Neural cell (in vitro differentiated cells): ENCODE measurements around the gene POU3F2. TPM values are rescaled to one million over a fixed set of nuclear protein-coding genes. Genes with fewer than 3 reads are reported as not detected.

Experiments used
- H2AFZ ChIP-seq: fragments of 200-600, 300-800 bp; sonication (generic), shearing (Covaris generic); 2 replicates; pipeline ENCODE4 v1.6.0; 2014; ENCODE audit warnings: low read depth, mild to moderate bottlenecking, antibody characterized with exemption, low read length, moderate library complexity
- H3F3A ChIP-seq: fragments of 200-600 bp; shearing (Covaris generic); 2 replicates; pipeline ENCODE4 v1.6.1; 2016; ENCODE audit warnings: mild to moderate bottlenecking, moderate library complexity, mixed read lengths, antibody characterized with exemption, low read length; ENCODE audit not compliant: insufficient read depth, poor library complexity, severe bottlenecking
- H3K27ac ChIP-seq: fragments of 200-600, 300-800 bp; sonication (generic), shearing (Covaris generic); 2 replicates; pipeline ENCODE4 v1.5.1; 2014; ENCODE audit warnings: mild to moderate bottlenecking, low read length, moderate library complexity
- H3K27me3 ChIP-seq: fragments of 300-800, 200-600 bp; sonication (generic), shearing (Covaris generic); 2 replicates; pipeline ENCODE4 v1.6.0; 2014; ENCODE audit warnings: mild to moderate bottlenecking, low read depth, low read length, moderate library complexity; ENCODE audit not compliant: insufficient read depth
- H3K36me3 ChIP-seq: fragments of 300-800, 200-600 bp; sonication (generic), shearing (Covaris generic); 2 replicates; pipeline ENCODE4 v1.5.1; 2014; ENCODE audit warnings: mild to moderate bottlenecking, antibody characterized with exemption, low read length, moderate library complexity; ENCODE audit not compliant: insufficient read depth
- H3K4me2 ChIP-seq: fragments of 300-800, 200-600 bp; sonication (generic), shearing (Covaris generic); 2 replicates; pipeline ENCODE4 v1.6.0; 2014; ENCODE audit warnings: mild to moderate bottlenecking, low read length
- H3K4me3 ChIP-seq: fragments of 300-800, 200-600 bp; sonication (generic), shearing (Covaris generic); 2 replicates; pipeline ENCODE4 v1.5.1; 2014; ENCODE audit warnings: mild to moderate bottlenecking, low read length, moderate library complexity
- H3K79me2 ChIP-seq: fragments of 200-600 bp; shearing (Covaris generic); replicated peaks from 2 replicates; pipeline ENCODE4 v1.6.0; 2014; ENCODE audit warnings: mild to moderate bottlenecking, low read length, moderate library complexity; ENCODE audit not compliant: insufficient read depth
- H3K9ac ChIP-seq: fragments of 300-800, 200-600 bp; sonication (generic), shearing (Covaris generic); 2 replicates; pipeline ENCODE4 v1.6.1; 2016; ENCODE audit warnings: mild to moderate bottlenecking, low read length, mixed read lengths
- H3K9me2 ChIP-seq: fragments of 200-600 bp; shearing (Covaris generic); 2 replicates; pipeline ENCODE4 v1.6.1; 2016; ENCODE audit warnings: mild to moderate bottlenecking, low read length, mixed read lengths; ENCODE audit not compliant: insufficient read depth
- H3K9me3 ChIP-seq: fragments of 200-600, 300-800 bp; sonication (generic), shearing (Covaris generic); 2 replicates; pipeline ENCODE4 v1.6.1; 2016; ENCODE audit warnings: mild to moderate bottlenecking, mixed run types, low read length, moderate library complexity, mixed read lengths
- H4K20me1 ChIP-seq: fragments of 200-600 bp; shearing (Covaris generic); 2 replicates; pipeline ENCODE4 v1.6.1; 2016; ENCODE audit warnings: mild to moderate bottlenecking, mixed run types; ENCODE audit not compliant: insufficient read depth
- CTCF ChIP-seq: fragments of 450-650 bp; IDR thresholded peaks from 2 replicates; pipeline ENCODE4 v1.5.1; 2014; ENCODE audit warnings: antibody characterized with exemption, mild to moderate bottlenecking, moderate library complexity; ENCODE audit not compliant: poor library complexity, severe bottlenecking
- EP300 ChIP-seq: fragments of 450-650 bp; conservative IDR thresholded peaks from 2 replicates; pipeline ENCODE4 v1.6.1; 2014; ENCODE audit warnings: antibody characterized with exemption, mild to moderate bottlenecking, moderate library complexity; ENCODE audit not compliant: poor library complexity, severe bottlenecking
- EZH2 ChIP-seq: fragments of 200-600, 300-800 bp; shearing (Covaris generic), sonication (generic); IDR thresholded peaks from 2 replicates; pipeline ENCODE4 v1.6.1; 2014; ENCODE audit warnings: antibody characterized with exemption, low read length, borderline replicate concordance, mild to moderate bottlenecking; ENCODE audit not compliant: insufficient read depth, poor library complexity, severe bottlenecking
- MXI1 ChIP-seq: fragments of 450-650 bp; conservative IDR thresholded peaks from 2 replicates; pipeline ENCODE4 v1.6.1; 2014; ENCODE audit warnings: antibody characterized with exemption, mild to moderate bottlenecking; ENCODE audit not compliant: poor library complexity, severe bottlenecking
- POLR2AphosphoS5 ChIP-seq: IDR thresholded peaks from 2 replicates; pipeline ENCODE4 v1.6.1; 2012
- RAD21 ChIP-seq: fragments of 450-650 bp; conservative IDR thresholded peaks from 2 replicates; pipeline ENCODE4 v1.6.1; 2014; ENCODE audit warnings: antibody characterized with exemption, mild to moderate bottlenecking, moderate library complexity
- SMC3 ChIP-seq: fragments of 450-650 bp; conservative IDR thresholded peaks from 2 replicates; pipeline ENCODE4 v1.6.1; 2014; ENCODE audit warnings: antibody characterized with exemption, mild to moderate bottlenecking, moderate library complexity; ENCODE audit not compliant: poor library complexity
- TAF1 ChIP-seq: IDR thresholded peaks from 2 replicates; pipeline ENCODE4 v1.6.1; 2012; ENCODE audit warnings: low read depth
- polyA plus RNA-seq: library from polyadenylated mRNA; depleted of rRNA; stranded (reverse); fragments of >200 nt; gene quantifications from 2 replicates; pipeline ENCODE4 v1.2.3, GENCODE V29; 2014
- TF ChIP-seq, protein P1 (sequence below): IDR thresholded peaks from 2 replicates; pipeline ENCODE4 v1.6.1; 2012; ENCODE audit warnings: borderline replicate concordance

The POU3F2 gene
- polyA plus RNA-seq, 1 donor from 2014 or later = 35.3 TPM

DNA sequence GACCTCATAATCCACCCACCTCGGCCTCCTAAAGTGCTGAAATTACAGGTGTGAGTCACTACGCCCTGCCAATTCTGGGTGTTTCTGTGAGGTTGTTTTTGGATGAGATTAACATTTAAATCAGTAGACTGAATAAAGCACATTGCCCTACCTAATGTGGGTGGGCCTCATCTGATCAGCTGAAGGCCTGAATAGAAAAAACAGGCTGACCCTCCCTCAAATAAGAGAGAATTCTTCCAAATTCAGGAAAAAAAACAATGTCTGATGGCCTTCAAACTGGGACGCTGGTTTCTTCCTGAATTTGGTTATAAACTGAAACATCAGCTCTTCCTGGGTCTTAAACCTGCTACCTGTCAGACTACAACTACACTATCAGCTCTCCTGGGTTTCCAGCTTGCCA is 51.0 kb downstream of the POU3F2 start:
- H3K9ac ChIP-seq = no peak overlapping the region
- no peaks in the 10 kb centered on the region for H3K36me3 ChIP-seq
- H3K27ac ChIP-seq = no peak overlapping the region
- H3K27me3 ChIP-seq = no peaks in the 10 kb centered on the region
- H3K4me3 ChIP-seq = no peak overlapping the region
- TF ChIP-seq EZH2 (no peak), TAF1 (no peak), MXI1 (no peak), RAD21 (no peak), EP300 (no peak), SMC3 (no peak), CTCF (no peak), POLR2AphosphoS5 (no peak)
- TF ChIP-seq, protein P1, sequence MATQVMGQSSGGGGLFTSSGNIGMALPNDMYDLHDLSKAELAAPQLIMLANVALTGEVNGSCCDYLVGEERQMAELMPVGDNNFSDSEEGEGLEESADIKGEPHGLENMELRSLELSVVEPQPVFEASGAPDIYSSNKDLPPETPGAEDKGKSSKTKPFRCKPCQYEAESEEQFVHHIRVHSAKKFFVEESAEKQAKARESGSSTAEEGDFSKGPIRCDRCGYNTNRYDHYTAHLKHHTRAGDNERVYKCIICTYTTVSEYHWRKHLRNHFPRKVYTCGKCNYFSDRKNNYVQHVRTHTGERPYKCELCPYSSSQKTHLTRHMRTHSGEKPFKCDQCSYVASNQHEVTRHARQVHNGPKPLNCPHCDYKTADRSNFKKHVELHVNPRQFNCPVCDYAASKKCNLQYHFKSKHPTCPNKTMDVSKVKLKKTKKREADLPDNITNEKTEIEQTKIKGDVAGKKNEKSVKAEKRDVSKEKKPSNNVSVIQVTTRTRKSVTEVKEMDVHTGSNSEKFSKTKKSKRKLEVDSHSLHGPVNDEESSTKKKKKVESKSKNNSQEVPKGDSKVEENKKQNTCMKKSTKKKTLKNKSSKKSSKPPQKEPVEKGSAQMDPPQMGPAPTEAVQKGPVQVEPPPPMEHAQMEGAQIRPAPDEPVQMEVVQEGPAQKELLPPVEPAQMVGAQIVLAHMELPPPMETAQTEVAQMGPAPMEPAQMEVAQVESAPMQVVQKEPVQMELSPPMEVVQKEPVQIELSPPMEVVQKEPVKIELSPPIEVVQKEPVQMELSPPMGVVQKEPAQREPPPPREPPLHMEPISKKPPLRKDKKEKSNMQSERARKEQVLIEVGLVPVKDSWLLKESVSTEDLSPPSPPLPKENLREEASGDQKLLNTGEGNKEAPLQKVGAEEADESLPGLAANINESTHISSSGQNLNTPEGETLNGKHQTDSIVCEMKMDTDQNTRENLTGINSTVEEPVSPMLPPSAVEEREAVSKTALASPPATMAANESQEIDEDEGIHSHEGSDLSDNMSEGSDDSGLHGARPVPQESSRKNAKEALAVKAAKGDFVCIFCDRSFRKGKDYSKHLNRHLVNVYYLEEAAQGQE = no peak
- H2AFZ ChIP-seq = no peak overlapping the region
- no peaks in the 10 kb centered on the region for H4K20me1 ChIP-seq
- no peaks in the 10 kb centered on the region for H3K9me3 ChIP-seq
- H3K4me2 ChIP-seq = no peak overlapping the region
- no peaks in the 10 kb centered on the region for H3K9me2 ChIP-seq
- no peaks in the 10 kb centered on the region for H3F3A ChIP-seq
- H3K79me2 ChIP-seq = no peaks in the 10 kb centered on the region

DNA sequence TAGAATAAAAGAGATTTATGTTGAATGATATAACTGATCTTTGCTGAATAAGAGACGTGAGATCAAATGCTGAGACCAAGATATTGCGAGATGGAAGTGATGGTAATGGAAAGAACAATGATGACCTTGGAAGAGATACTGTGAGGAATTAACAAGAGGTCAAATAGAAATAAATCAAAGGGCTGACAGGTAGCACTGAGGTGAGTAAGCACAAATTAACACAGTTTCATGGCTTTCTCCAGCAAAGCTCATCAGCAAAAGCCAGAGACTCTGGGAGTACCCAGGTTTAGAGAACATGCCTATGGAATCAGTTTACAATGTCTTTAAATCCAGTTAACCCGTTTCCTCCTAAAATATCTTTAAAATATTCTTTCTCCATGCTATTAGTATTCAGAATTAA is 53.3 kb downstream of the POU3F2 start:
- Histone ChIP-seq H4K20me1 (no peaks in the 10 kb centered on the region), H3K4me2 (no peak overlapping the region)
- TF ChIP-seq EZH2 = no peak
- no peak for TF ChIP-seq SMC3
- TF ChIP-seq RAD21 = no peak
- no peak for TF ChIP-seq TAF1
- TF ChIP-seq EP300 = no peak
- no peak for TF ChIP-seq POLR2AphosphoS5
- TF ChIP-seq, protein P1 = no peak
- no peak for TF ChIP-seq MXI1
- no peak for TF ChIP-seq CTCF

More for the DNA sequence above, 53.3 kb downstream of the POU3F2 start:
- H3K9ac ChIP-seq = no peak overlapping the region
- H3K27ac ChIP-seq = no peak overlapping the region
- no peaks in the 10 kb centered on the region for H3K27me3 ChIP-seq
- no peaks in the 10 kb centered on the region for H3K79me2 ChIP-seq
- H3K36me3 ChIP-seq = no peaks in the 10 kb centered on the region
- H3K4me3 ChIP-seq = no peak overlapping the region
- H3K9me2 ChIP-seq = no peaks in the 10 kb centered on the region
- no peak overlapping the region for H2AFZ ChIP-seq
- no peaks in the 10 kb centered on the region for H3F3A ChIP-seq
- no peaks in the 10 kb centered on the region for H3K9me3 ChIP-seq
